ENCODE results near the gene MS4A15.

Gene MS4A15

GRCh38 chr11:60725592-60725991 lies 31.1 kb upstream of the MS4A15 start:
- H3K9ac ChIP-seq (ENCODE audit: low read length in 5 of 5) = no peak overlapping the region
- no peak overlapping the region for H3K27ac ChIP-seq (ENCODE audit: low read depth, low read length)
- H3K36me3 ChIP-seq (ENCODE audit: control insufficient read depth in 5 of 5, insufficient read depth in 5 of 5, low read length in 5 of 5) = no peaks in the 10 kb centered on the region
- no peaks in the 10 kb centered on the region for H3K4me1 ChIP-seq (ENCODE audit: control insufficient read depth in 5 of 5, insufficient read depth in 5 of 5, low read length in 5 of 5)
- H3K27me3 ChIP-seq (ENCODE audit: control insufficient read depth in 5 of 5, insufficient read depth in 4 of 5, low read length in 5 of 5) = no peaks in the 10 kb centered on the region
- no peaks in the 10 kb centered on the region for H3K9me3 ChIP-seq (ENCODE audit: control insufficient read depth in 5 of 5, low read length in 5 of 5)
- no peak overlapping the region for H3K4me3 ChIP-seq (ENCODE audit: low read depth in 1 of 5, low read length in 5 of 5)

GRCh38 chr11:60731586-60731985 lies 25.1 kb upstream of the MS4A15 start:
- Histone ChIP-seq H3K4me1 (ENCODE audit: control insufficient read depth in 5 of 5, insufficient read depth in 5 of 5, low read length in 5 of 5) (no peaks in the 10 kb centered on the region), H3K4me3 (ENCODE audit: low read depth in 1 of 5, low read length in 5 of 5) (no peak overlapping the region), H3K27ac (ENCODE audit: low read depth, low read length) (no peak overlapping the region), H3K9ac (ENCODE audit: low read length in 5 of 5) (no peak overlapping the region), H3K27me3 (ENCODE audit: control insufficient read depth in 5 of 5, insufficient read depth in 4 of 5, low read length in 5 of 5) (peaks cover 0 to 3% (median 0%) of the 10 kb centered on the region in 5 donors), H3K9me3 (ENCODE audit: control insufficient read depth in 5 of 5, low read length in 5 of 5) (no peaks in the 10 kb centered on the region), H3K36me3 (ENCODE audit: control insufficient read depth in 5 of 5, insufficient read depth in 5 of 5, low read length in 5 of 5) (no peaks in the 10 kb centered on the region)

- Histone ChIP-seq H3K4me3 (ENCODE audit: low read depth in 1 of 5, low read length in 5 of 5) (no peak overlapping the region), H3K9ac (ENCODE audit: low read length in 5 of 5) (no peak overlapping the region), H3K27ac (ENCODE audit: low read depth, low read length) (no peak overlapping the region)
Observed at GRCh38 chr11:60734279-60734678, 22.4 kb upstream of the MS4A15 start.

DNA sequence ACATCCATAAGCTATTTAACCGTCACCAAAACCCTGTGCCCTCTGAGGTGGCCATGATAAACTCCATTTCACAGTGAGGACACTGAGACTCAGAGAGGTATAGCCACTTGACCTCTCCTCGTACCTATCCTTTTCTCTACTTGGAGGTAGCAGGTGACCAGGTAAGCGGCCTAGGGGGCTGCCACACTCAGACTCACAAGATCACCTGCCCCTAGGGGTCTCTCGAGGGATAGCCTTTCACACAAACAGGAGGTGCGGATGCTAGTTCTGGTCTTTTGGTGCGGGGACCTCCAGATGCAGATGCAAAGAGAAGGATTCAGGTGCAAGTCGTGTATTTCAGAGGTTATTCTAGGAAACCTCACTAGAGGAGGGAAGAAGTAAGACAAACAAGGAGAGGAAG lies 17.6 kb upstream of the MS4A15 start:
- H3K27ac ChIP-seq (ENCODE audit: low read depth, low read length) = no peak overlapping the region
- H3K36me3 ChIP-seq (ENCODE audit: control insufficient read depth in 5 of 5, insufficient read depth in 5 of 5, low read length in 5 of 5) = no peaks in the 10 kb centered on the region
- H3K4me1 ChIP-seq (ENCODE audit: control insufficient read depth in 5 of 5, insufficient read depth in 5 of 5, low read length in 5 of 5) = no peaks in the 10 kb centered on the region
- H3K4me3 ChIP-seq (ENCODE audit: low read depth in 1 of 5, low read length in 5 of 5) = no peak overlapping the region
- no peak overlapping the region for H3K9ac ChIP-seq (ENCODE audit: low read length in 5 of 5)
- H3K9me3 ChIP-seq (ENCODE audit: control insufficient read depth in 5 of 5, low read length in 5 of 5) = peaks cover 0 to 14% (median 8%) of the 10 kb centered on the region in 5 donors
- H3K27me3 ChIP-seq (ENCODE audit: control insufficient read depth in 5 of 5, insufficient read depth in 4 of 5, low read length in 5 of 5) = peaks cover 3 to 15% (median 4%) of the 10 kb centered on the region in 5 donors

More at GRCh38 chr11:60734279-60734678, 22.4 kb upstream of the MS4A15 start:
- H3K4me1 ChIP-seq (ENCODE audit: control insufficient read depth in 5 of 5, insufficient read depth in 5 of 5, low read length in 5 of 5) = no peaks in the 10 kb centered on the region
- peaks cover 0 to 6% (median 3%) of the 10 kb centered on the region in 5 donors for H3K27me3 ChIP-seq (ENCODE audit: control insufficient read depth in 5 of 5, insufficient read depth in 4 of 5, low read length in 5 of 5)
- H3K9me3 ChIP-seq (ENCODE audit: control insufficient read depth in 5 of 5, low read length in 5 of 5) = no peaks in the 10 kb centered on the region
- H3K36me3 ChIP-seq (ENCODE audit: control insufficient read depth in 5 of 5, insufficient read depth in 5 of 5, low read length in 5 of 5) = no peaks in the 10 kb centered on the region

DNA sequence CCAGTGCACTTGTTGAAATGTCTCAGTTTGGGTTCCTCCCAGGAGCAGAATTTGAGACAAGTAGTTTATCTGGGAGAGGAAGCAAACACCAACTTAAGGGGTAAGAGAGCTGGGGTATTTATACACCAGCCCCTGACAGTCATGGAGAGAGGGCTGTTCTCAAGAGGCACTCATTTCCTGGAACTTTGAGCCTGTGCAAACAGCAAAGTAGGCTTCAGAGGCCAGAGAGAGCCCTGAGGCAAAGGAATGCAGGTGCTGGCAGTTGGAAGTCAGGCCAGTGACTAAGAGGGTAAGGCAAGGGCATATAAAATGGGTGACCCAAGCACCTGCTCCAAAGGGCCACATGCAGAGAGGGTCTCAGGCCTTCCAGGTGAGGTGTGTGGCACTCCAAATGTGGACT lies 16.1 kb upstream of the MS4A15 start:
- H3K9me3 ChIP-seq (ENCODE audit: control insufficient read depth in 5 of 5, low read length in 5 of 5) = peaks cover 0 to 14% (median 8%) of the 10 kb centered on the region in 5 donors
- H3K4me1 ChIP-seq (ENCODE audit: control insufficient read depth in 5 of 5, insufficient read depth in 5 of 5, low read length in 5 of 5) = no peaks in the 10 kb centered on the region
- no peak overlapping the region for H3K9ac ChIP-seq (ENCODE audit: low read length in 5 of 5)
- no peak overlapping the region for H3K4me3 ChIP-seq (ENCODE audit: low read depth in 1 of 5, low read length in 5 of 5)
- H3K27me3 ChIP-seq (ENCODE audit: control insufficient read depth in 5 of 5, insufficient read depth in 4 of 5, low read length in 5 of 5) = peaks cover 3 to 15% (median 4%) of the 10 kb centered on the region in 5 donors
- H3K27ac ChIP-seq (ENCODE audit: low read depth, low read length) = no peak overlapping the region
- H3K36me3 ChIP-seq (ENCODE audit: control insufficient read depth in 5 of 5, insufficient read depth in 5 of 5, low read length in 5 of 5) = no peaks in the 10 kb centered on the region

- peaks cover 3 to 15% (median 4%) of the 10 kb centered on the region in 5 donors for H3K27me3 ChIP-seq (ENCODE audit: control insufficient read depth in 5 of 5, insufficient read depth in 4 of 5, low read length in 5 of 5)
- no peak overlapping the region for H3K4me3 ChIP-seq (ENCODE audit: low read depth in 1 of 5, low read length in 5 of 5)
Observed at GRCh38 chr11:60741421-60741820, 15.2 kb upstream of the MS4A15 start.

DNA sequence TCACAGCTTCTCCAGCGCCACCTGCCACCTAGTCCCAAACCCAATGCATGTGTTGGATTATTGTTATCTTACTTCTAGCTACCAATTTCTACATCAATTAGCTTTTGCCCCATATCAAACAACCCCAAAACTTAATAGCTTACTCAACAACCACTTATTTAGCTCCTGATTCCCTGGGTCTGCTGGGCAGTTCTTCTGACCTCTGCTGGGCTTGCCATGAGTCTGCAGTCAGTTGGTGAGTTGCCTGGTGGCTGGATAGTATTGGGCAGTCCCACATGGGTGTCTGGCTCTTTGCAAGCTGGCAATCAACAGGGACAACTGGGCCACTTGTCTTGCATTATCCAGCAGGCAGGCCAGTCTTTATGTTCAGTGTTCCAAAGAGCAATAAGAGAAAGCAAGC lies 13.6 kb upstream of the MS4A15 start:
- Histone ChIP-seq H3K4me3 (ENCODE audit: low read depth in 1 of 5, low read length in 5 of 5) (no peak overlapping the region), H3K27me3 (ENCODE audit: control insufficient read depth in 5 of 5, insufficient read depth in 4 of 5, low read length in 5 of 5) (peaks cover 3 to 9% (median 3%) of the 10 kb centered on the region in 5 donors), H3K36me3 (ENCODE audit: control insufficient read depth in 5 of 5, insufficient read depth in 5 of 5, low read length in 5 of 5) (no peaks in the 10 kb centered on the region), H3K9me3 (ENCODE audit: control insufficient read depth in 5 of 5, low read length in 5 of 5) (peaks cover 0 to 14% (median 8%) of the 10 kb centered on the region in 5 donors), H3K27ac (ENCODE audit: low read depth, low read length) (no peak overlapping the region), H3K9ac (ENCODE audit: low read length in 5 of 5) (no peak overlapping the region), H3K4me1 (ENCODE audit: control insufficient read depth in 5 of 5, insufficient read depth in 5 of 5, low read length in 5 of 5) (peaks cover 0 to 4% (median 0%) of the 10 kb centered on the region in 5 donors)

More at GRCh38 chr11:60741421-60741820, 15.2 kb upstream of the MS4A15 start:
- Histone ChIP-seq H3K36me3 (ENCODE audit: control insufficient read depth in 5 of 5, insufficient read depth in 5 of 5, low read length in 5 of 5) (no peaks in the 10 kb centered on the region), H3K4me1 (ENCODE audit: control insufficient read depth in 5 of 5, insufficient read depth in 5 of 5, low read length in 5 of 5) (no peaks in the 10 kb centered on the region), H3K9me3 (ENCODE audit: control insufficient read depth in 5 of 5, low read length in 5 of 5) (peaks cover 0 to 14% (median 8%) of the 10 kb centered on the region in 5 donors), H3K9ac (ENCODE audit: low read length in 5 of 5) (no peak overlapping the region), H3K27ac (ENCODE audit: low read depth, low read length) (no peak overlapping the region)

DNA sequence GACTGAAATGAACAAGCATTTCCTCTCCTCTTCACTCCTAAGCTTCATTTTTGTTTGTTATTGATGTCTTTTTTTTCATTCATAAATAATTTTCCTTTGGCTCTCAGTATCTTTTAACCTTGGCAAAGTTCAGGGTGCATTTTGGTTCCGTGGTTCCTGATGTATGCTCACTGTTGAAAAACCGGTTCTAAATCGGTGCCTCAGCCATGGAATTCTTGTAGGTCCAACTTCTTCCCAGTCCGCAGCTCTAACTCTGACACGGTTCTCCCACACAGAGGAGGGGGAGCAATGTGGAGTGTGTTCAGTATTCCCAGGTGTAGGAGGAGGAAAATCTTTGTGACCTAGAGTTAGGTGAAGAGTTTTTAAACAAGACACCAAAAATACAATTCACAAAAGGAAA lies 12.6 kb upstream of the MS4A15 start:
- Histone ChIP-seq H3K36me3 (ENCODE audit: control insufficient read depth in 5 of 5, insufficient read depth in 5 of 5, low read length in 5 of 5) (no peaks in the 10 kb centered on the region), H3K27me3 (ENCODE audit: control insufficient read depth in 5 of 5, insufficient read depth in 4 of 5, low read length in 5 of 5) (peaks cover 3 to 11% (median 4%) of the 10 kb centered on the region in 5 donors), H3K4me1 (ENCODE audit: control insufficient read depth in 5 of 5, insufficient read depth in 5 of 5, low read length in 5 of 5) (peaks cover 0 to 4% (median 0%) of the 10 kb centered on the region in 5 donors), H3K9ac (ENCODE audit: low read length in 5 of 5) (no peak overlapping the region), H3K4me3 (ENCODE audit: low read depth in 1 of 5, low read length in 5 of 5) (no peak overlapping the region), H3K27ac (ENCODE audit: low read depth, low read length) (no peak overlapping the region), H3K9me3 (ENCODE audit: control insufficient read depth in 5 of 5, low read length in 5 of 5) (peaks cover 0 to 14% (median 8%) of the 10 kb centered on the region in 5 donors)

DNA sequence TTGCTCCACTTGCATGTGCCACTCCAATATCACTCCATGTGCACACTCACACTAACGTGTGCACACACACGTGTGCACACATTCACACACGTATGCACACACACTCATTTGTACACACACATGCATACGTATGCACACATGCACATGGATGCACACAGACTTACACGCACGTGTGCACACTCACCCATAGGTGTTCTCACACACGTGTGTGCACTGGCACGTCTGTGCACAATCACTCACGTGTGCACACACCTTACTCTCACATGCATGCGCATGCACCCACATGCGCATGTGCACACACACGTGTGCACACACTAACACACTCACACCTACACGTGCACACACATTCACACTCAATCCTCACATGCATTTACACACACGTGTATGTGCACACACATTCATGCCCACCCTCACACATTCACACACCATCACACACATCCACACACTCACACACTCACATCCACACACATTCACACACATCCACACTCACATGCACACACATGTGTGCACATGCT lies 9.3 kb upstream of the MS4A15 start:
- Histone ChIP-seq H3K27ac (ENCODE audit: low read depth, low read length) (no peak overlapping the region), H3K36me3 (ENCODE audit: control insufficient read depth in 5 of 5, insufficient read depth in 5 of 5, low read length in 5 of 5) (no peaks in the 10 kb centered on the region), H3K9me3 (ENCODE audit: control insufficient read depth in 5 of 5, low read length in 5 of 5) (peaks cover 0 to 5% (median under 1%) of the 10 kb centered on the region in 5 donors)

DNA sequence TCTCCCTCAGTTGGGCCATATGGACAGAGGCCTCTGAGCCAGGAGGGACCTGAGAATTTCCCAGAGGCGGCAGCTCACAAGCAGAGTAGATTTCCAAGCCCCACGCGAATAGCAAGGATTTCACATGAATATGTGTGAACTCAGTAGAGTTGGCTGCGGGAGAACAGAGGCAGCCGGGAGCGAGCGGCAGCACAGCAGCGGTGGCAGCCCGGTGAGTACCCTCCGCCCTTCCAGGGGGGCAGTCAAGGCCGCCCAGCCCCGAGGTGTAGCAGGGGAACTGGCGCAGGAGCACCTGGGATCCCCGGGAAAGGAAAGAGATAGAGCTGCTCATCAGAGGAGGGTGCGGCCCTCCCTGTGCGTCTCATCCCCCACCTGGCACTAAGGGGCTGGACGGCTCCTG lies 8.4 kb upstream of the MS4A15 start:
- peaks cover 0 to 4% (median 0%) of the 10 kb centered on the region in 5 donors for H3K4me1 ChIP-seq (ENCODE audit: control insufficient read depth in 5 of 5, insufficient read depth in 5 of 5, low read length in 5 of 5)
- H3K27me3 ChIP-seq (ENCODE audit: control insufficient read depth in 5 of 5, insufficient read depth in 4 of 5, low read length in 5 of 5) = peaks cover 3 to 15% (median 13%) of the 10 kb centered on the region in 5 donors
- no peak overlapping the region for H3K4me3 ChIP-seq (ENCODE audit: low read depth in 1 of 5, low read length in 5 of 5)

More for the DNA sequence above, 9.3 kb upstream of the MS4A15 start:
- Histone ChIP-seq H3K4me3 (ENCODE audit: low read depth in 1 of 5, low read length in 5 of 5) (no peak overlapping the region), H3K4me1 (ENCODE audit: control insufficient read depth in 5 of 5, insufficient read depth in 5 of 5, low read length in 5 of 5) (peaks cover 0 to 4% (median 0%) of the 10 kb centered on the region in 5 donors), H3K9ac (ENCODE audit: low read length in 5 of 5) (no peak overlapping the region), H3K27me3 (ENCODE audit: control insufficient read depth in 5 of 5, insufficient read depth in 4 of 5, low read length in 5 of 5) (peaks cover 3 to 11% (median 8%) of the 10 kb centered on the region in 5 donors)

More for the DNA sequence above, 8.4 kb upstream of the MS4A15 start:
- no peak overlapping the region for H3K9ac ChIP-seq (ENCODE audit: low read length in 5 of 5)
- H3K27ac ChIP-seq (ENCODE audit: low read depth, low read length) = no peak overlapping the region
- H3K36me3 ChIP-seq (ENCODE audit: control insufficient read depth in 5 of 5, insufficient read depth in 5 of 5, low read length in 5 of 5) = no peaks in the 10 kb centered on the region
- H3K9me3 ChIP-seq (ENCODE audit: control insufficient read depth in 5 of 5, low read length in 5 of 5) = no peaks in the 10 kb centered on the region
